ENCODE measurements around the gene HS3ST2. TPM values are rescaled to one million over a fixed set of nuclear protein-coding genes. Genes with fewer than 3 reads are reported as not detected.

The HS3ST2 gene
- total and polyA plus RNA-seq, 3 donors from 2014 or later, result 0.87 to 4.4 (median 0.88) TPM

- no peak for DNase-seq
- TF ChIP-seq CTCF (IDR thresholded peaks at IDR 0.05) (no peak), POLR2A (IDR thresholded peaks at IDR 0.05) (no peak)
Measured at GRCh38 chr16:22912654-22913053, 98.7 kb downstream of the HS3ST2 start.

GRCh38 chr16:22915003-22915402, 101.0 kb downstream of the HS3ST2 start:
- no peaks in the 10 kb centered on the region for H3K27me3 ChIP-seq
- no peaks in the 10 kb centered on the region for H3K4me1 ChIP-seq
- H3K4me3 ChIP-seq, result no peak overlapping the region
- H3K27ac ChIP-seq, result no peak overlapping the region
- intact Hi-C loops (cut with DNase I; ENCODE audit: low total_unique reads), result loop anchor here (5.0 kb wide), 1 partner anchor 127 kb away; no protein-coding TSS in a partner anchor
- H3K9me3 ChIP-seq, result no peaks in the 10 kb centered on the region
- H3K36me3 ChIP-seq (ENCODE audit: low read depth, missing control alignments), result no peaks in the 10 kb centered on the region
- DNase-seq, result no peak
- TF ChIP-seq POLR2A (IDR thresholded peaks at IDR 0.05) (no peak), CTCF (IDR thresholded peaks at IDR 0.05) (no peak)
- 82 to 91% methylated on average over 9 to 25 of the region's 25 CpGs for WGBS, 2 donors

More at GRCh38 chr16:22912654-22913053, 98.7 kb downstream of the HS3ST2 start:
- Histone ChIP-seq H3K36me3 (ENCODE audit: low read depth, missing control alignments) (no peaks in the 10 kb centered on the region), H3K27me3 (no peaks in the 10 kb centered on the region), H3K4me3 (no peak overlapping the region), H3K9me3 (no peaks in the 10 kb centered on the region), H3K27ac (no peak overlapping the region), H3K4me1 (no peaks in the 10 kb centered on the region)
- intact Hi-C loops (cut with DNase I; ENCODE audit: low total_unique reads), result no loop called here
- WGBS, 2 donors, result 75% methylated on average over 6 to 7 of the region's 7 CpGs

GRCh38 chr16:22923491-22923890, 109.5 kb downstream of the HS3ST2 start:
- WGBS, 2 donors, result 77 to 81% methylated on average over 3 of the region's 3 CpGs
- DNase-seq, result no peak
- Histone ChIP-seq H3K9me3 (no peaks in the 10 kb centered on the region), H3K36me3 (ENCODE audit: low read depth, missing control alignments) (no peaks in the 10 kb centered on the region), H3K27ac (no peak overlapping the region), H3K27me3 (no peaks in the 10 kb centered on the region), H3K4me3 (no peak overlapping the region), H3K4me1 (no peaks in the 10 kb centered on the region)
- TF ChIP-seq POLR2A (IDR thresholded peaks at IDR 0.05) (no peak), CTCF (IDR thresholded peaks at IDR 0.05) (no peak)
- intact Hi-C loops (cut with DNase I; ENCODE audit: low total_unique reads), result no loop called here

GRCh38 chr16:22924492-22924891, 110.5 kb downstream of the HS3ST2 start:
- intact Hi-C loops (cut with DNase I; ENCODE audit: low total_unique reads), result no loop called here
- 57 to 66% methylated on average over 5 of the region's 5 CpGs for WGBS, 2 donors
- TF ChIP-seq POLR2A (IDR thresholded peaks at IDR 0.05), result no peak
- TF ChIP-seq CTCF (IDR thresholded peaks at IDR 0.05), result no peak

GRCh38 chr16:22926105-22926751, 112.3 kb downstream of the HS3ST2 start:
- no peaks in the 10 kb centered on the region for H3K27me3 ChIP-seq
- H3K27ac ChIP-seq, result no peak overlapping the region
- no peaks in the 10 kb centered on the region for H3K9me3 ChIP-seq
- TF ChIP-seq POLR2A (IDR thresholded peaks at IDR 0.05), result no peak
- TF ChIP-seq CTCF (IDR thresholded peaks at IDR 0.05), result no peak
- DNase-seq, result no peak
- no peaks in the 10 kb centered on the region for H3K4me1 ChIP-seq
- H3K36me3 ChIP-seq (ENCODE audit: low read depth, missing control alignments), result no peaks in the 10 kb centered on the region
- no peak overlapping the region for H3K4me3 ChIP-seq
- 31 to 43% methylated on average over 7 to 10 of the region's 10 CpGs for WGBS, 2 donors
- intact Hi-C loops (cut with DNase I; ENCODE audit: low total_unique reads), result no loop called here

More at GRCh38 chr16:22924492-22924891, 110.5 kb downstream of the HS3ST2 start:
- no peak overlapping the region for H3K27ac ChIP-seq
- H3K4me1 ChIP-seq, result no peaks in the 10 kb centered on the region
- no peaks in the 10 kb centered on the region for H3K27me3 ChIP-seq
- no peaks in the 10 kb centered on the region for H3K9me3 ChIP-seq
- DNase-seq, result no peak
- no peaks in the 10 kb centered on the region for H3K36me3 ChIP-seq (ENCODE audit: low read depth, missing control alignments)
- H3K4me3 ChIP-seq, result no peak overlapping the region

Data from testis (tissue), 3 donors.